IPS-20b (cell line): ENCODE results near the gene HAPLN2.
A peak's percentile ranks its signal among the peaks of the same experiment; 100 is the strongest.

ENCODE experiments used
- H3K27ac ChIP-seq: one replicate; pipeline ENCODE4 v1.5.1; 2013; ENCODE audit warnings: low read length
- H3K27me3 ChIP-seq: 2 replicates; pipeline ENCODE4 v1.6.1; 2013; ENCODE audit warnings: mild to moderate bottlenecking, low read length, inconsistent platforms; ENCODE audit not compliant: insufficient read depth
- H3K36me3 ChIP-seq: 2 replicates; pipeline ENCODE4 v1.6.1; 2013; ENCODE audit warnings: low read depth, mild to moderate bottlenecking, inconsistent platforms, low read length, moderate library complexity; ENCODE audit not compliant: insufficient read depth
- H3K4me1 ChIP-seq: 2 replicates; pipeline ENCODE4 v1.6.1; 2013; ENCODE audit warnings: mild to moderate bottlenecking, control low read depth, inconsistent platforms, low read length, moderate library complexity; ENCODE audit not compliant: insufficient read depth
- H3K4me3 ChIP-seq: 2 replicates; pipeline ENCODE4 v1.5.1; 2013; ENCODE audit warnings: mild to moderate bottlenecking, low read length, inconsistent platforms
- H3K9ac ChIP-seq: 2 replicates; pipeline ENCODE4 v1.6.1; 2013; ENCODE audit warnings: low read depth, mild to moderate bottlenecking, inconsistent platforms, low read length, moderate library complexity
- H3K9me3 ChIP-seq: 2 replicates; pipeline ENCODE4 v1.6.1; 2013; ENCODE audit warnings: mild to moderate bottlenecking, low read depth, low read length, inconsistent platforms; ENCODE audit not compliant: insufficient read depth

Gene HAPLN2

GRCh38 chr1:156667968-156668709, 48.9 kb downstream of the HAPLN2 start:
- H3K9me3 ChIP-seq, result no peaks in the 10 kb centered on the region
- H3K4me1 ChIP-seq, result peaks cover 51% of the 10 kb centered on the region
- H3K27me3 ChIP-seq, result no peaks in the 10 kb centered on the region
- peak overlapping the region; percentile 47; the same call in 1 of the 2 replicates for H3K9ac ChIP-seq
- peaks cover 22% of the 10 kb centered on the region for H3K36me3 ChIP-seq
- no peak overlapping the region for H3K4me3 ChIP-seq
- peak overlapping the region; percentile 18 for H3K27ac ChIP-seq

- Histone ChIP-seq H3K4me1 (peaks cover 48% of the 10 kb centered on the region), H3K4me3 (peak overlapping the region; percentile 2; the same call in 1 of the 2 replicates), H3K9ac (peak overlapping the region; percentile 56; the same call in 1 of the 2 replicates), H3K9me3 (no peaks in the 10 kb centered on the region), H3K36me3 (peaks cover 26% of the 10 kb centered on the region), H3K27me3 (no peaks in the 10 kb centered on the region), H3K27ac (no peak overlapping the region)
These were observed 49.8 kb downstream of the HAPLN2 start for GRCh38 chr1:156668801-156669637.

- H3K4me3 ChIP-seq, result no peak overlapping the region
- H3K27ac ChIP-seq, result no peak overlapping the region
- peaks cover 48% of the 10 kb centered on the region for H3K4me1 ChIP-seq
- H3K27me3 ChIP-seq, result peaks cover under 1% of the 10 kb centered on the region; the same call in 1 of the 2 replicates
- no peaks in the 10 kb centered on the region for H3K9me3 ChIP-seq
- H3K36me3 ChIP-seq, result peaks cover 34% of the 10 kb centered on the region
- peak overlapping the region; percentile 56; the same call in 1 of the 2 replicates for H3K9ac ChIP-seq
These were observed 50.6 kb downstream of the HAPLN2 start for GRCh38 chr1:156669794-156670193.

GRCh38 chr1:156670359-156670758, 51.1 kb downstream of the HAPLN2 start:
- H3K36me3 ChIP-seq, result peaks cover 39% of the 10 kb centered on the region
- H3K27ac ChIP-seq, result no peak overlapping the region
- peaks cover 50% of the 10 kb centered on the region for H3K4me1 ChIP-seq
- H3K27me3 ChIP-seq, result peaks cover 6% of the 10 kb centered on the region; the same call in 1 of the 2 replicates
- H3K9ac ChIP-seq, result no peak overlapping the region
- no peak overlapping the region for H3K4me3 ChIP-seq
- no peaks in the 10 kb centered on the region for H3K9me3 ChIP-seq

GRCh38 chr1:156670791-156671190, 51.6 kb downstream of the HAPLN2 start:
- H3K9ac ChIP-seq, result no peak overlapping the region
- no peak overlapping the region for H3K27ac ChIP-seq
- peaks cover 46% of the 10 kb centered on the region for H3K4me1 ChIP-seq
- no peaks in the 10 kb centered on the region for H3K9me3 ChIP-seq
- H3K4me3 ChIP-seq, result no peak overlapping the region
- H3K36me3 ChIP-seq, result peaks cover 39% of the 10 kb centered on the region
- peaks cover 10% of the 10 kb centered on the region for H3K27me3 ChIP-seq

GRCh38 chr1:156671804-156672203, 52.6 kb downstream of the HAPLN2 start:
- Histone ChIP-seq H3K27ac (no peak overlapping the region), H3K27me3 (peaks cover 20% of the 10 kb centered on the region), H3K9ac (no peak overlapping the region), H3K4me3 (no peak overlapping the region), H3K9me3 (no peaks in the 10 kb centered on the region), H3K4me1 (peaks cover 48% of the 10 kb centered on the region), H3K36me3 (peaks cover 39% of the 10 kb centered on the region)

GRCh38 chr1:156673387-156674121, 54.3 kb downstream of the HAPLN2 start:
- Histone ChIP-seq H3K36me3 (peaks cover 39% of the 10 kb centered on the region), H3K9ac (peak overlapping the region; percentile 90; the same call in 1 of the 2 replicates), H3K9me3 (no peaks in the 10 kb centered on the region), H3K27ac (peak overlapping the region; percentile 90), H3K27me3 (peaks cover 25% of the 10 kb centered on the region), H3K4me1 (peaks cover 41% of the 10 kb centered on the region), H3K4me3 (peak overlapping the region; percentile 84)
